Measurements from ENCODE around the gene FMC1.

FMC1 gene

GRCh38 chr7:139384611-139385010, 43.5 kb downstream of the FMC1 start:
- no peak for DNase-seq

GRCh38 chr7:139387594-139387993, 46.5 kb downstream of the FMC1 start:
- DNase-seq, result no peak

- no peak for DNase-seq
These were observed 48.0 kb downstream of the FMC1 start for GRCh38 chr7:139389091-139389490.

- DNase-seq, result no peak
These were observed 48.6 kb downstream of the FMC1 start for GRCh38 chr7:139389774-139390173.

GRCh38 chr7:139393621-139394211, 52.6 kb downstream of the FMC1 start:
- DNase-seq, result no peak

GRCh38 chr7:139394540-139394939, 53.4 kb downstream of the FMC1 start:
- DNase-seq, result no peak

Measured in Kasumi-1 (cell line).